Stimulated activated CD4-positive, alpha-beta T cell treated with anti-CD3 and anti-CD28 coated beads, Interleukin-4, amount 100 ng/mL, for 24 hours (primary cell): Measurements from ENCODE around the gene HNRNPF.
"Not testable (repeated sequence)": the region's sequence is repeated elsewhere in the genome, so short reads cannot be mapped to it uniquely, and the experiment has no call there.

Experiments used
- DNase-seq: peaks from one replicate; pipeline ENCODE4 v3.0.0-alpha.2; 2020

HNRNPF gene

DNA sequence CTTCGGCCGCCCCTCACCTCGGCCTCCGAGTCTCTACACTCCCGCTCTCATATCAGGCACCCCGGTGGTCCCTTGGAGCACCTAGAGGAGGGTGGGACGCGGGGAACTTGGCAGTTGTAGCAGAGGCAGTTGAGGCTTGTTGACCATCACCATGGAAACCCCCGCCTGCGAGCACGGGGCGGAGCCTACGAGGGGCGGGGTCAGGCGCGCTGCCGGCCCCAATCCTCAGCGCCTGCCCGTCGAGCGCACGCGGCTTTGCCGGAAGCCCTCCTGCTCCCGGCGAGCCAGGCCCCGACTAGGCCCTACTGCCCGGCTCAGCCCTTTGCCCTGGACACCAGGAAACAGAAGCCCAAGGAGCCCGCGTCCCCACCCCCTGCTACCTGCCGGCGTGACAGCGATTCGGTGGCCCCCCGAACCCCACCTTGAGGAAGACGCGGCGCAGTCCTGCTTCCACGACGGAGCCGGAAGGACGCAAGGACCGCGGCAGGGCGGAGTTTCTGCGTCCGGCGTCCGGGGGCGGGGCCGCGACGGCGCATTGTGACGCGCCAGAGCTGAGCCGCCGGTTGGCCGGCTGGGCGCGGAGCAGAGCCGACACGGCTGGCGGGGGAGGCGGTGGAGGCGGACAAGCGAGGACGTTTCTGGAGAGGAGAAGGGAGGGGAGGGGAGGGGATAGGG is at the start of gene HNRNPF:
HNRNPF (minus strand) TSS at position 477 of the 675 bp plus-strand sequence. CDS start 21,302 bp downstream, outside the sequence.
- DNase-seq: peak; percentile 93

DNA sequence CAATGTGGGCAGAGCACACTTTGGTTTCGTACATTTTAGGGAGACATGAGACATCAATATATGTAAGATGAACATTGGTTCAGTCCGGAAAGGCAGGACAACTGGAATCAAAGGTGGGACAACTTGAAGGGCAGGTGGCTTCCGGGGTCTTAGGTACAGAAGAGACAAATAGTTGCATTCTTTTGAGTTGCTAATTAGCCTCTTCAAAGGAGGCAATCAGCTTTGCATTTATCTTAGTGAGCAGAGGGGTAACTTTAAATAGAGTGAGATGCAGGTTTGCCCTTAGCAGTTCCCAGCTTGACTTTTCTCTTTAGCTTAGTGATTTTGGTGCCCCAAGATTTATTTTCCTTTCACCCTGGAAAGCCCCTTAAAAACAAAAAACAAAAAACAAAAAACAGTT is 49.2 kb upstream of the HNRNPF start:
- no peak for DNase-seq

GRCh38 chr10:43456561-43456960 is 47.6 kb upstream of the HNRNPF start:
- not testable (repeated sequence) for DNase-seq

DNA sequence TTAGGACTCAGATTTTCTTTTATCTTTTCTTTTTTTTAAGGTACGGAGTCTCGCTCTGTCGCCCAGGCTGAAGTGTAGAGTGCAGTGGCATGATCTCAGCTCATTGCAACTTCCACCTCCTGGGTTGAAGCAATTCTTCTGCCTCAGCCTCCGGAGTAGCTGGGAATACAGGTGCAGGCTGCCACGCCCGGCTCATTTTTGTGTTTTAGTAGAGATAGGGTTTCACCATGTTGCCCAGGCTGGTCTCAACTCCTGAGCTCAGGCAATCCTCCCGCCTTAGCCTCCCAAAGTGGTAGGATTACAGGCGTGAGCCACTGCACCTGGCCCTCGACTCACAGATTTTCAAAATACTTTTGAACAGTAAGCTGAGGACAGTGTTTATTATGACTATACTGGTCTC is 45.0 kb upstream of the HNRNPF start:
- not testable (repeated sequence) for DNase-seq

DNA sequence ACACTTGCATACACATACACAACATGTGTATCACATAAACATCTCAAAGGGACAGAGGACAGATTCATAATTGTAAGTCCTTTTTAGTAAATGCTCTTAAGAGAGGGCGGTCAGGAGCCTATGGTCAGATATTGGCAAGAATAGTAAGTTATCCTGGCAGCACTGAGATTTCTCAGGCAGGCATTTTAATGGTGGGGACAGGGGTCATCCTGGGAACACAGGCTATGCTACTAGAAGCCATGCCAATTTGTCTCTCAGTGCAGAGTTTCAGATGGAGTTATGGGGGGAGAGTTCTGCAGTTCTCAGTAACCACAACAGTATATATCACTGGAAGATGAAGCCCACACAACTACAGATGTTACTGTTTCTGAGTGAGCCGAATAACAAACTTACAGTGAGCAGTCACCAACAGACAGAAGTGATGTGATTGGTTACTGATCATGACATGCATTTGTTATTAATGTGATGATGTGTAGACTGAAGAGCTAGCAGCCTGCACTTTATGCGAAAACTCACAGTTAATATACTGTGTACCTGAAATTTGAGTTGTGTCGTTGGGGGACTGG is 44.4 kb upstream of the HNRNPF start:
- peak; percentile 22 for DNase-seq

DNA sequence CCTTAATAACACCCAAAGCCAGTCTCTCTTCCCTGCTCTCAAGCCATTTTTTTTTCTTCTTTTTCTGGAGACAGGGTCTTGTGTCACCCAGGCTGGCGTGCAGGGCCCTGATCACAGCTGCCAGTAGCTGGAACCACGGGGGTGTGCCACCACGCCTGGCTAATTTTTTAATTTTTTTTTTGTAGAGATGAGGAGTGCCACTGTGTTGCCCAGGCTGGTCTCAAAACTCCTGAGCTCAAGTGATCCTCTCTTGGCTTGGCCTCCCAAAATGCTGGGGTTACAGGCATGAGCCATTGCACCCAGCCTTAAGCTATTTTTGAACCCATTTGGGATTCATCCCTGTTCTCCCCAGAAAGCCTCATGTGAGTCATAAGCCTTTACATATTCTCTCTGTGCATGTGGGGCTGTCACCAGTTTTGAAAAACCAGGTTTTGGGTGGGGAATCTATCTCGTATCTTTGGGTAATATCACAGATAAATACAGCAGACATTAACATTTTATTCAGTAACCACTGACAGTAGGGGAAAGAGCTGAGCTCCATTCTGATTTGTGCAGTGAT is 43.4 kb upstream of the HNRNPF start:
- DNase-seq: no peak

DNA sequence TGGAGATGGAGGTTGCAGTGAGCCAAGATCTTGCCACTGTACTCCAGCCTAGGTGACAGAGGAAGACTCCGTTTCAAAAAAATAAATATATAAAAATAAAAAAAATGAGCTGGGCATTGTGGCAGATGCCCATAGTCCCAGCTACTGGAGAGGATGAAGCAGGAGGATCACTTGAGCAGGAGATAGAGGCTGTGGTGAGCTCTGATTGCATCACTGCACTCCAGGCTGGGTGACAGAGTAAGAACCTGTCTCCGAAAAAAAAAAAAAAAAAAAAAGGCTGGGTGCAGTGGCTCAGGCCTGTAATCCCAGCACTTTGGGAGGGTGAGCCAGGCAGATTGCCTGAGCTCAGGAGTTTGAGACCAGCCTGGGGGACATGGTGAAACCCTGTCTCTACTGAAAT is 39.8 kb upstream of the HNRNPF start:
- no peak for DNase-seq

GRCh38 chr10:43446219-43447017 is 37.4 kb upstream of the HNRNPF start:
- not testable (repeated sequence) for DNase-seq

DNA sequence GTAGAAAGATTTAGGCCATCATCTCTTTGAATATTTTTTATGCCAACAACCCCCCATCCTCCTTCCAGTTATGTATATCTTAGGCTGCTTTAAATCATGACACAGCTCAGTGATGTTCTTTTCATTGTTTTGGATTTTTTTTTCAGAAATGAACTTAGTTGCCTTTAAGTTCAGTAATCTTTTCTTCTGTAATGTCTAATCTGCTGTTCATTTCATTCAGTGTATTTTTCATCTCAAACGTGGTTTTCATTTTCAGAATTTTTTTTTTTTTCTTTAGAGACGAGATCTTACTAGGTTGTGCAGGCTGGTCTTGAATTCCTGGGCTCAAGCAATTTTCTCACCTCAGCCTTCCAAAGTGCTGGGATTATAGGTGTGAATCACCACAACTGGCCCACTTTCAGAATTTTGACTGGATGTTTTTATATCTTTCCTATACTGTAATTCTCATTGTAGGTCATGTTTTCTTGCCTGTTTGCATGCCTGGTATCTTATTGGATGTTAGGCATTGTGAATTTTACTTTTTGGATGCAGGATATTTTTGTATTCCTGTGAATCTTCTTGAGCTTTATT is 36.0 kb upstream of the HNRNPF start:
- DNase-seq: no peak

DNA sequence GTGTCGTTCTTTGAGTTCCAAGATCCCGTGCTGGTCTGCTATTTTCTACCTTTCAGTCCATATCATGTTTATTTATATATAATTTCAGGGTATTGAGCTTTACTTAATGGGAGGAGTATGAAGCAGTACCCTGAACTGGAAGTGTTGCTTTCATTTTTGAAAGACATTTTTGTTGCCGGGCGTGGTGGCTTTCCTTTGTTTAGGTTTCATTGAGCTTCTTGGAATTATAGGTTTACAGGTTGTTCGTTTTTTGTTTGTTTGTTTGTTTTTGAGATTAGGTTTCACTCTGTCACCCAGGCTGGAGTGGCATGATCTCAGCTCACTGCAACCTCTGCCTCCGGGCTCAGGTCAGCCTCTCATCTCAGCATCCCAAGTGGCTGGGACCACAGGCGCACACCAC is 35.3 kb upstream of the HNRNPF start:
- DNase-seq: no peak

DNA sequence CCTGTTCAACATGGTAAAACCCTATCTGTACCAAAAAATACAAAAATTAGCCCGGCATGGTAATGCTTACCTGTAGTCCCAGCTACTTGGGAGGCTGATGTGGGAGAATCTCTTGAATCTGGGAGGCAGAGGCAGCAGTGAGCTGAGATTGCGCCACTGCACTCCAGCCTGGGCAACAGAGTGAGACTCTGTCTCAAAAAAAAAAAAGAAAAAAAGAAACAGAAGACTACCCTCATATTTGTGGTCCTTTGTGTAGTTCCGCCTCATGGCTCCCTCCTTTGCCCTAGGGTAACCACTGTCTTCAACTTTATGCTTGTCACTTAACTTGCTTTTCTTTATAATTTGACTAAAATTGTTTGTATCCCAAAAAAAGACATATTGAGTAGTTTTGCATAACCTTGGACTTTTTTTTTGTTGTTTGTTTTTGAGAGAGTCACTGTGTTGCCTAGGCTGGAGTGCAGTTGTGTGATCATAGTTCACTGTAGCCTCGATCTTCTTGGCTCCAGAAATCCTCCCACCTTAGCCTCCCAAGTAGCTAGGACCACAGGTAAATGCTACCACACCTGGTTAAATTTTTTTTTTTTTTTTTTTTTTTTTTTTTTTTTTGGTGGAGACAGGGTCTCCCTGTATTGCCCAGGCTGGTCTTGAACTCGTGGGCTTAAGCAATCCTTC is 31.6 kb upstream of the HNRNPF start:
- no peak for DNase-seq

DNA sequence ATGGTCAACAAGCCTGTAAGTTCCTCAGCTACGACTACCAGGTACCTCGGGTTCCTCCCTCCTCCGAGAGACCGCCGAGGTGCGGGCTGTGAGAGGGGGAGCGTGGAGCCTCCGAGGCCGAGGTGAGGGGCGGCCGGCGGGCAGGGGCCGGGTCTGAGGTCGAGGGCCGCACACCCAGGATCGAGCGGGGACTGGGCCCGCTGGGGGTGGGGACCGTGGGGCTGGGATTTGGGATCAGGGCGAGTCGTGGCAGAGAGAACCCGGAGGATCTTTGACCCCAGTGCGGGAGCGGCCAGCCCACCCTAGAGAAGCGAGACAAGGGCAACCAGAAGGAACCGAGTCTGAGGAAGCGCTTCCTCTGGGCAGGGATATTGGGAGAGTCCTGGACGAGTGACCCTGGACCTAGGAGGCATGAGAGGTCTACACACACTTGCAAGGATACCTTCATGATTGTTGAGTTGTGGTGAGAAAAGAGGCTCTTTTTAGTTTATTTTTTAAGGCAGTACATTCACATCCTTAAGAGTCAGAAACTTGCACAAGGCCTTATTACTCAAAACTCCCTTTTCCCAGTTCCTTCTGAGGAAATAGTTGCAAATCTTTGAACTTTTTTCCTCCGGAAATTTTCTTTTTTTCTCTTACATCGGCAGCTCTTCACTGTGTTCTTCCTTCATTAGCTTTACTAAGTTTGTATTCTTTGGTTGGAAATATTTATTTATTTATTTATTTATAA is 28.3 kb upstream of the HNRNPF start:
- no peak for DNase-seq

GRCh38 chr10:43436291-43437140 is 27.5 kb upstream of the HNRNPF start, which contains the start of gene ZNF487:
TSS of gene ZNF487 (plus strand) at chr10:43437111. CDS start at chr10:43475814, 38,703 bp downstream.
- DNase-seq: peak; percentile 87

DNA sequence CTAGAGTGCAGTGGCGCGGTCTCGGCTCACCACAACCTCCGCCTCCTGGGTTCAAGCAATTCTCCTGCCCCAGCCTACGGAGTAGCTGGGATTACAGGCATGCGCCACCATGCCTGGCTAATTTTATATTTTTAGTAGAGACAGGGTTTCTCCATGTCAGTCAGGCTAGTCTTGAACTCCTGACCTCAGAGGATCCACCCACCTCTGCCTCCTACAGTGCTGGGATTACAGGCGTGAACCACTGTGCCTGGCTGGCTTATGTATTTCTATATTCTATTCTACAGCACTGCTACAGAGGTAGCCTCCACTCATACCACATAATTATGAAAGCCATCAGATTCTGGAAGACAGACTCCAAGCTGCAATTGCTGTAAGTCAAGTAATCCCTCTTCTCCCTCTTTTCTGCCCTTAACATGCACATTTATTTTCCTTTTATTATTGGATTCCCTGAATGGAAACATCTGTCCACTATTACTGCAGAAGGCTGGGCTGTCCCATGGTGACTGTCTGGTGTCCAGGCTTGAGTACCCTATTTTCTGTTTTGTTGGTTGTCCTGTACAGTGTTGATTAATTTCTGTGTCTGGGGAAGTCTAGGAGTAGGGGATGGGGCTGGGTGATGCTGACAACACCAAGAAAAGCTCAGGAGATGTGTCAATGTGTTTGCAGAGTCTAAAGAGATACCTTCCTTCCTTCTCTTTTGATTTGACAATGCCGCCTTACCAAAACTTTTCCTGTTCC is 22.1 kb upstream of the HNRNPF start:
- DNase-seq: no peak

GRCh38 chr10:43427166-43427825 is 18.3 kb upstream of the HNRNPF start:
- DNase-seq: peak; percentile 60

DNA sequence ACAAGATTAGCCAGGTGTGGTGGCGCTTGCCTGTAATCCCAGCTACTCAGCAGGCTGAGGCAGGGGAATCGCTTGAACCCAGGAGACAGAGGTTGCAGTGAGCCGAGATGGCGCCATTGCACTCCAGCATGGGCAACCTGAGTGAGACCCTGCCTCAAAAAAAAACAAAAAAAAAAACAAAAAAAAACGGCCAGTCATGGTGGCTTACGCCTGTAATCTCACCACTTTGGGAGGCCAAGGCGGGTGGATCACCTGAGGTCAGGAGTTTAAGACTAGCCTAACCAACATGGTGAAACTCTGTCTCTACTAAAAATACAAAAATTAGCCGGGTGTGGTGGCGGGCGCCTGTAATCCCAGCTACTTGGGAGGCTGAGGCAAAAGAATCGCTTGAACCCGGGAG is 17.5 kb upstream of the HNRNPF start:
- DNase-seq: not testable (repeated sequence)

GRCh38 chr10:43424416-43424815 is 15.4 kb upstream of the HNRNPF start:
- DNase-seq: no peak

DNA sequence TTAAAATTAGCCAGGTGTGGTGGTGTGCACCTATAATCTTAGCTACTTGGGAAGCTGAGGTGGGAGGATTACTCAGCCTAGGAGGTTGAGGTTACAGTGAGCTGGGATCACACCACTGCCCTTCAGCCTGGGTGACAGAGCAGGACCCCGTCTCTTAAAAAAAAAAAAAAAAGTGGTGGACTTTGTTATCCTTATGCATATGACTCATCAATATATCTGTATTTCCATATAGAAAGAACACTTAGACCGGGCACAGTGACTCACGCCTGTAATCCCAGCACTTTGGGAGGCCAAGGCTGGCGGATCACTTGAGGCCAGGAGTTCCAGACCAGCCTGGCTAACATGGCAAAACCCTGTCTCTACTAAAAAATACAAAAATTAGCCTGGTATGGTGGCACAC is 13.0 kb upstream of the HNRNPF start:
- not testable (repeated sequence) for DNase-seq

- no peak for DNase-seq
Measured at GRCh38 chr10:43421519-43421918, 12.5 kb upstream of the HNRNPF start.

DNA sequence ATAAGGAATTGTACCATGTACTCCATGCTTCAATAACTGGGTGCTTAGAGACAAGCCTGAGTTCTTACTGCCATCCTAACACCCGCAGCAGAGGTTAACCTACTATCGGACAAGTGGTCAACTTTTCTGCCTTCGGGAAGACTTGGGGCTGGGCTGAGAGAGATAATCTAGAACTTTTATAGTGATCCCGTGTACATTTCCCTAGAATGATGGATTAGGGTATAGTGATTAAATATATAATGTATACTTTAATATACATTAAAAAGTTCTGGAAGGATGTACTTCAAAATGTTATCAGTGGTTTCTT is 12.2 kb upstream of the HNRNPF start:
- DNase-seq: no peak
